Amniotic epithelial cell (primary cell): Measurements from ENCODE around the gene GDPD5.

Source experiments
- DNase-seq: peaks from one replicate; pipeline ENCODE4 v3.0.0-alpha.2; 2010; ENCODE audit warnings: low read depth

Gene GDPD5

GRCh38 chr11:75487365-75487764 lies 38.4 kb downstream of the GDPD5 start:
- DNase-seq, result no peak

GRCh38 chr11:75485742-75486141 lies 40.0 kb downstream of the GDPD5 start:
- no peak for DNase-seq

GRCh38 chr11:75482931-75483469 lies 42.7 kb downstream of the GDPD5 start:
- DNase-seq, result no peak

GRCh38 chr11:75481922-75482606 lies 43.7 kb downstream of the GDPD5 start:
- DNase-seq, result no peak

- no peak for DNase-seq
Measured at GRCh38 chr11:75481223-75481921, 44.4 kb downstream of the GDPD5 start.

GRCh38 chr11:75480185-75481175 lies 45.3 kb downstream of the GDPD5 start:
- peak; percentile 22 for DNase-seq

- DNase-seq, result no peak
Measured at GRCh38 chr11:75479597-75480145, 46.1 kb downstream of the GDPD5 start.

GRCh38 chr11:75478783-75479596 lies 46.8 kb downstream of the GDPD5 start:
- DNase-seq, result no peak

- DNase-seq, result no peak
Measured at GRCh38 chr11:75477614-75477935, 48.2 kb downstream of the GDPD5 start.

- DNase-seq, result no peak
Measured at GRCh38 chr11:75476739-75477613, 48.8 kb downstream of the GDPD5 start.

- peak; percentile 52 for DNase-seq
Measured at GRCh38 chr11:75475767-75476650, 49.7 kb downstream of the GDPD5 start.

- DNase-seq, result peak; percentile 79
Measured at GRCh38 chr11:75474878-75475766, 50.6 kb downstream of the GDPD5 start.

- peak; percentile 44 for DNase-seq
Measured at GRCh38 chr11:75474240-75474639, 51.5 kb downstream of the GDPD5 start.

GRCh38 chr11:75473684-75474083 lies 52.1 kb downstream of the GDPD5 start:
- no peak for DNase-seq

GRCh38 chr11:75472081-75472732 lies 53.5 kb downstream of the GDPD5 start:
- no peak for DNase-seq

GRCh38 chr11:75471176-75471973 lies 54.4 kb downstream of the GDPD5 start:
- DNase-seq, result peak; percentile 25
